GM21390 (cell line): ENCODE results near the gene DLG2.

Experiments
- ATAC-seq: cut with Tn5 transposase; IDR thresholded peaks from one replicate; pipeline ENCODE4 v1.9.1; 2021; ENCODE audit not compliant: unreplicated experiment

DLG2 gene

DNA sequence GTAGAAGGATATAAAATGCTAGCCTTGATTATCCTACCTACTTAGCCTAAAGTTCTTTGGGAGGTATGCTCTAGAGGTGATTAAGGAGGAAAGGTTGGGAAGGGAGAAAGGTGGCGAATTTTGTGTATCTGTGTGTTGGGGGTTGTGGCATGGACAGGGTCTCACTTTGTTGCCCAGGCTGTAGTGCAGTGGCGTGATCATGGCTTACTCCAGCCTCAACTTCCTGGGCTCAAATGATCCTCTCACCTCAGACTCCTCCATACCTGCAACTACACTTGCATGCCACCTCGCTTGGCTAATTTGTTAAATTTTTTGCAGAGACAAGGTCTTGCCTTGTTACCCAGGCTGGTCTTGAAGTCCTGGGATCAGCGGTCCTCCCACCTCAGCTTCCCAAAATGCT, 1094.8 kb downstream of the DLG2 start:
- no peak for ATAC-seq

DNA sequence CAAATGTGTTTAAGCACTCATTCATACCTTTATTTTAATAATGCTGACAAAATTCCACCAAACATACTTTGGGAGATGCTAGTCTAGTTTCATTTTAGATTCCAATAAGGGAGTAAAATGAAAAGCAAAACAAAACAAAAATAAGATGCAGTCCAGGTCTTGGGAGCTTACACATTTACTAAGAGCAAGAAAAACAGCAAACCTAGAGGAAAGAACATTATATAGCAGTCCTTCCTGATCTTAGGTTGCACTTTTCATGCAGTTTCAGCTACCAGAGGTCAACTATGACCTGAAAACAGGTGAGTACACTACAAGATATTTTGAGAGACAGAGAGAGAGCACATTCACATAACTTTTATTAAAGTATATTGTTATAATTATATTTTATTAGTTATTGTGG, 1100.9 kb downstream of the DLG2 start:
- ATAC-seq = no peak

DNA sequence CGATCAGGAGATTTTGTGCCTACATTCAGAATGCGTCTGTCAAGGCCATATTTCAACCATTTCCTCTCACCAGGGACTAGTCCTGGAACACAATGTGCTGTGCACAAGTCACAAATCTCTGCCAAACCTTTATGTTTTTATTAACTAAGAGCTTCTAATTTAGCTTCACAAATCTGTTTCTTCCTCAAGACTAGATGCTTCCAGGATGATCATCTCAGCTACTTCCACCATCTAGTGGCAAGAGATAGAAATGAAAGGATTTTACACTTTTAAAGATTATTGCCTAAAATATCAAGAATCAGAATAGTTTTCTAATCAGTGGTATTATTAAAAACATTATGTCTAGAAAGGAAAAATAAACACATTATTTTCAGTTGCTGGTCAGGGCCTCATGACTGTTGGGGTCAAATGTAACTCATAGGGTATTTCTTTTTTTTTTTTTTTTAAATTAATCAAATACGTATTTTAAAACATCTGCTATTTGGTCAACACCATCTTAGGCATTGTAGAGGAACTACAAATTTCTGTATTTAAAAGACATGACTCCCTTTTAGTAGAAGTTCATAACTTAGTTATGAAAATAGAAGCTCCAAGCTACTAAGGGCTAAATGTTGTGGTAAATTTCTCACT, 1102.6 kb downstream of the DLG2 start:
- ATAC-seq = no peak

DNA sequence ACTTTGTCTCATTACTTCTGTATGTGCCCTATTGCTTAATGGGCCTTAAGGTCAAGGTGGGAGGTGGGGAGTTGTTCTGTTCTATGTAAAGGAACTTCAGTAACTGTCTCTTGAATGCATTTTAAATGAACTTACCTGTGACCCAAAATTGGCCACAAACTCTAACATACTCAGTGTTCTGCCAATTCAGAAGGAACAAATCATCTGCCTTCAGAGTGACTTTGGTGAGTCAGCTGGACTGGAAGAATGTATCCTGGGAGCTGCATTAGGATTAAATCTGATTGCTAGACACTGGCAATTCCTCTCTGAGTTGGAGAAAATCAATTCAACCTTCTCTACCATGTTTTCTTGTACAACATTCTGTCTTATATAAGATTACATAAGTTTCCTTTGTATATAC, 1104.8 kb downstream of the DLG2 start:
- no peak for ATAC-seq

DNA sequence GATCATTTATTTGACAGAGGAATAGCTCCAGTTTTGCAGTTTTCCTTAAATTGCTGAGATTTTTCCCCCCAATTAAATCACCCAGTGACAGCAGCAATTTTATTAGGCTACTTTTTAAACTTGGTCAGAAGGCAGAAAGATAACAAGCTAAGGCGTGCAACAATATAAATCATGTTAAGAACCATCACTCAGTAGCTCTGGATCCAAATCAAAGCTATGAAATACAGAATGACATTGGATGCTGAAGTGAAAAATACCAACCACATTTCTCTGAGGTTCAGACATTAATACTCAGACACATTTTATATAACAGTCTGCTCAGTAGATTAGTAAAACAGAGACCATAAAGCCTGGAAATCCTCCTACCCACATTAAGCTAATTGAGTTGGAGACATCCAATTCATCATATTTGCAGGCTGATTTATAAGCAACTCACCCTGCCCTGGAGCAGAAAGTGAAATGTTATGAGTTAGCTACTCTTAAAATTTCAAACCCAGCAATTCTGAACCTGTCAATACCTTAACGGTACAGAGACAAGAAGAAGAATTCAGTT, 1108.4 kb downstream of the DLG2 start:
- no peak for ATAC-seq

DNA sequence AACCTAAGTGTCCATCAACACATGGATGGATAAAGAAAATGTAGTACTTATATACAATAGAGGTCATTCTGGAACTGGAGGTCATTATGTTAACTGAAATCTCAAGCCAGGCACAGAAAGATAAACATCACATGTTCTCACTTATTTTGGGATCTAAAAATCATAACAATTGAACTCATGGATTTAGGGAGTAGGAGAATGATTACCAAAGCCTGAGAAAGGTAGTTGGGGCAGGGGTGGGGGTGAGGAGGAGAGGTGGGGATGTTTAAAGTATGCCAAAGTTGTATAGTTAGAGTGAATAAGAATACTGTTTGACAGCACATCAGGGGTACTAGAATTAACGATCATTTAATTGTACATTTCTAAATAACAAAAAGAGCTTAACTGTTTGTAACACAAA, 1112.7 kb downstream of the DLG2 start:
- ATAC-seq = no peak

DNA sequence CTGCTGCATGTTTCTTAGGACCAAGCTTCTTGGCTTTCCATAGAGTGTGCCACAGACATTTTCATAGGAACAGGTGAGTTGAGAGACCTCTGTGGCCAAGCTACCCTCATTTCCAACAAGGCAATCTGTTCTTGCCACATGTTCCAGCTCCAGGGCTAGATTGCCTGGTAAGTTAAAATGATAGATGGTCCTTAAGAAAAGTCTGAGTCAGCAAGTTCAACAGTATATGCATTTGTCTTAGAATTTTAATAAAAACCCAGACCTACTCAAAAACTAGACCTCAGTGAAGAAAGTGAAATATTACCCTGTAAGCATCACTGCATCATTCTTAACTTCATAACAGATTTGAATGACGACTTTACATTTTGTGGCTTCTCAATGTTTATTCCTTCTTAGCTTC, 1123.6 kb downstream of the DLG2 start:
- ATAC-seq = no peak

DNA sequence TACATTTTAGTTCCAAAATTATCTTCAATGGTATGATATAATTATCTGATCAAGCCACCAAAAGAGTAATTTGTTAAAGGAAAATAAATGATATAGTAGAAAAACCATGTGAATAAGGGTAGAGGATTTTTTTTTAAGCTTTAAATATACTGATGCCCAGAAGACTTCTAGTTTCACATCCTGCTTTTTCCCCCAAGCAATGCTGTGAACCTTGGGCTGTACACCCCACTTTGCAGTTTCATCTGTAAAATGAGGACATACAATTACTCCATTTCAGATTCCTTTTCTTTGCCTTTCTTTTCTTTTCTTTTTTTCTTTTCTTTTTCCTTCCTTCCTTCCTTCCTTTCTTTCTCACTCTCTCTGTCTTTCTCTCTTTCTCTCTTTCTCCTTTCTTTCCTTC, 1125.4 kb downstream of the DLG2 start:
- no peak for ATAC-seq

DNA sequence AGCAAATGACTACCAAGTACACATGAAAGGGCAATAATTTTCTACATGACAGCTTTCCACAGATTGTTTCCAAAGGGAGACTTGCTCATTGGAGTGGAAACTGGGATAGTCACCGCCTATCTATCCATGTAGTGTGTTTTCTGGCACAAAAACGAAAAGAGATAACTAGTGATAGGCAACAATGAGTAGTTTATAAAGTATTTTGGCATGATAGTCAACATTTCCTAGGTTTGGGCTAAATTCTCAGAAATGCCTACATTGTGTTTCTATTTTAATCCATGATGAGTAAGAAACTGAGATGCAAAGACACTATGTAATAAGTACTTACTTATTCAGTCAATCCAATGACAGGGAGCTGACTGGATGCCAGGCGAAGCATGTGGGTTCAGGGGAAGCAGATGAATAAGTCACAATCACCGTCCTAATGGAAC, 1129.1 kb downstream of the DLG2 start:
- ATAC-seq = no peak

DNA sequence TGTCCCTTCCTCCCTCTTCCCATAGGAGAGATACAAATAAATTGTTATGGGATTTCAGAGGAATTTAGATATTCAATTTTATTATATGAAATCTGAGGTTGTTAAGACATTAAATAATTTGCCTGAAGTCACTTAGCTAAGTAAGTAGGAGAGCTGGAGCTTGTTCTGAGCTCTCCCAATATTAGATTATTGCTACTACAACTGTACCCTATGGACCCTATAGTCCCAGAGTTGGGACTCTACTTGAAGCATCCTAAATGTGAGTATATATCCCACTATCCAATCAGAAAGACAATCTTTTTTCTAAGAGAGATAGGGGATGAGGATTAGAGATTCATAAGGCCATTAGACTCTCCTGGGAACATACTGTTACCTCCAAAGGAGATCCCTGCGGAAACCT, 1130.0 kb downstream of the DLG2 start:
- ATAC-seq = no peak

DNA sequence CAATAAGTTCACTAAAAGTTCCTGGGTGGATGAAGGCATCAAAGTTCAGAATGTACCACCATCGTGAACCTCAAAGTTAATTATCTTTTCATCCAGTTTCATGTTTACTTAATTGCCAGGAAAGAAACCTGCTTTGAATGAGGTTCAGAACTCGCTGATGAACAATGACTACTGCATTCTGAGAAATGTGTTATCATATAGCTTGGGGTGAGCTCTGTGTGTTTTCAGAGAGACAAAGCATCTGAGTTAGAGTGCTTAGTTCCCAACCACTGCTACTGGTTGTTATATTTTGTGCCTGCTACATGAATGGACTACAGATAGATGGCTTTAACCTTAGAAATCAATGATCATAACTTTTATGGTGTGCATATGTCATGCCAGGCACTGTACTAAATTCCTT, 1131.0 kb downstream of the DLG2 start:
- ATAC-seq = no peak

DNA sequence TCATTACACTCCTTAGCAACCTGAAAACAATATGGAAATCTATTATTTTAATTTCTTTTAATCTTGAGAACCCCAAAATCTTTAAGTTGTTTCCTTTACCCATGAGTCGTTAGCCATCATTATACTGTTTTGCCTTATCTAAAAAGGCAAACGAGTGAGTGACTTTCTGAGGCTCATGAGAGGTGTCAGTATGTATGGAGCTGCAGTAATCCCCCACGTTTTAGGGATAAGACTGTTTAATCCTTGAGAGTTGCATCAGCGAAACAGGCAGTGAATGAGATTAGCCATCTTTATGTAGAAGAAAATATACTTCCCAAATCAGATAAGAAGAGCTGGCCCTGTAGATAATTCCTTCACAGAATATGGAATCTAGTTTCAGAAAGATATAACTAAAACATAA, 1147.0 kb downstream of the DLG2 start:
- ATAC-seq = no peak

DNA sequence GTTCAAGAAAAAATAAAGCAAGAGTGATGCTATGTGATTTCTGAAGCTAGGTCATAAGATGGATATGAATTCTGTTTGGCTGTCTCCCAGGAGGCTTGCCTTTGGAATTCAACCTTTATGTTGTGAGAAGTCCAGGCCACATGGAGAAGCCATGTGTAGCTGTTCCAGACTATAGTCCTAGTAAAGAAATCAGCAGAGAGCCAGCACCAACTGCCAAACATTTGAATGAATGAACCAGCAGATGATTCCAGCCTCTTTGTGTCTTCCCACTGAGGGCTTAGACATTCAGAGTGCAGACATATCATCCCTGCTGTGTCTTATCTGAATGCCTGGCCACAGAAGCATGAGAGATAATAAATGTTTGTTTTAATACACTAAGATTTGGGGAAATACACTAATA, 1150.6 kb downstream of the DLG2 start:
- ATAC-seq = no peak

DNA sequence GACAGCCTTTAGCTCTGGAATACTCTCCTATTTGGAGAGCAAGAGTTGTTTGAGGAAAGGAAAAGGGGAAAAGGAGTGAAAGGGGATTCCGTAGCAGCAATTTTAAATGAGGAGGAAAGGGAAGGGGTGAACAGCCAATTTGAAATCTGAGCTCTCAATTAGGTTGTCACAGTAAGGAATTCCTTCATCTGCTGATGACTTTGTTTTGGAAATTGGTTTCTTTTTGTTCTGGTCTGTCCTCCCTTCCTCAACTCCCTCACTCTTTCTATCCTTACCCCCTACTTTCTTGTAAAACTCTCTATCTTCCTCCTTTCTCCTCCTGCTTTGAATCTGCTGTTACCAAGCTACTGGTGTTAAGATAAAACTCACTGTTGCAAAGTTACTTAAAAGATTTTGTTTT, 1155.6 kb downstream of the DLG2 start:
- ATAC-seq = no peak

DNA sequence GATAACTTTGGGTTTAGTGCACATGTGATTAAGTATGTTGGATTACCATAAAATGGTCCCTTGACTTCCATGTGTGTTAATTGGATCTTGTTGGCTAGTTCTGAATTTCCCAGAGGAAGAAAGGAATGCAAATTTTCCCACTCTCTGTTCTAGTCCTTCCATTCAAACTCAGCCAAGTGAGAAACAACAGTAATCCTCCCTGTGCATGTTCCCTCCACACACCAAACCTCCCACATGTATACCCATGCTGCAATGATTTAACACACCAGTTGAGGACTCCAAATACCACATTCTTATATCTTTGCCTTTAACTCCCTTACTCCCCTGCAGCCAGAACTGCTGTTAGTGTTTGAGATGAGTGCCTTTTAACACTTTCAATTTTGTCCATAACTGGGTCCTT, 1158.9 kb downstream of the DLG2 start:
- no peak for ATAC-seq

DNA sequence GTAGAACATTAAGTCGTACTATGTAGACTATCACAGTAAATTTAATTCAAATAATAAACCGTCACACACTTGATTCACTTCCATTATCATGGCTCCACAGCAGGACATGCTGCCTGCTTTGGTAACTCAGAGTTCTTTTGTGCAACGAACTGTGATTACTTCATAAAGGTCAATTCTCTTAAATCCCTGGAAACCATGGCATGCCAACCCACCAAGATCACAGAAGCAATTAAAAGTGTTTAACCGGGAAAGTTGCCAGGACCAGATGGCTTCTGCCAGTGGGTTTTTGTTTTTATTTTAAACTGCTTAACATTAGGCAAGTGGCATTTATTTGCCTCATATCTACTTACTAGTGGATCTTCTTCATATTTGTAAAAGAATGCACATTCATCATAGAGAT, 1162.1 kb downstream of the DLG2 start:
- no peak for ATAC-seq

DNA sequence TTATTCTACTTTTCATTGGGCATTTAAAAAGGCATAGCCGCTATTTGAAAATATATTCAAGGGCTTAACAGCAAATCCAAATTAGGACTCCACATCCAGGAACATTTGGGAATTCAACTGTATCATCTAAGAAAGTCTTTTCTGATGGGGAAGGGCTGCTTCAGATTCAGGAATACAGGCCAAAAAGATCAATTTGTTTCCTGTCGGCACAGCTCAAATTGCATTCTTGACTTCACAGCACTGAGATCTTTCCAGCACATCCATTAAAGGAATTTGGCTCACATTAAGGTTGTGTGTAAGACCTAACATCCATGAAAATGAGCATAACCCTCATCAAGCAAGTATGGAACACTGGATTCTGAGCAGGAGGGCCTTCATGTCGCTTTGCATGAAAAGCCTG, 1171.5 kb downstream of the DLG2 start:
- ATAC-seq = no peak

DNA sequence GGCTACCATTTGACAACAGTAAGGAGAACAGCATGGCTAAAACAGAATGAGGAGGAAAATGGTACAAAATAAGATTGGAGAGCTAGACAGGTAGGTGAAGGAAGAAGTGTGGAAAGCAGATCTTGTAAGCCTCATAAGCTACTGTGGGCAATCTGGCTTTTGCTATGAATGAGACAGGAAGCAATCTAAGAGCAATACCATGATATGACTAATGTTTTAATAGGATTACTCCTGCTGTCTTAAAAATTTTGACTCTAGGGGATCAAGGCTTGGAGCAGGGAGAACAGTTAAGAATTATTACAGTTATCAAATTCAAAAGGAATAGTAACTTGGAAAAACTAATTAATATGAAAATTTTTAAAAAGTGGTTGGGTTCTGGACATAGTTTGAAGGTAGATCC, 1174.9 kb downstream of the DLG2 start:
- ATAC-seq = no peak

DNA sequence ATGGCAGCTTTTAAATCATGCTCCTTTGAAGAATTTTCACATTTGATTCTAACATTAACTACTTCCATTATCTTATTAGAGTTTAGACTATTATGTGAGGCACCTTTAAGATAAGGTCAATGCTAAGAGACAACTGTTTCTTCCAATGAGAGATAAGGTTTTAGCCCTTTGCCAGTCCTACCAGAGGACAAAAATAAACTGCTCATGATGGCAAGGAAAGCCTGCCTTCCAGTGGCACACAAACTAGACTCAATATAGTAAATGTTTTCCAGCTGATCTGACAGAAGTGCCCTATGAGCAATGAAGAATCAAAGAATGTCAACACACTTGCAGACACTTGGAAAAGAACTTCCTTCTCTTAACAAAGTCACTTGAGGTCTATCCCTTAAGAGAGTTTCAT, 1188.6 kb downstream of the DLG2 start:
- ATAC-seq = no peak

DNA sequence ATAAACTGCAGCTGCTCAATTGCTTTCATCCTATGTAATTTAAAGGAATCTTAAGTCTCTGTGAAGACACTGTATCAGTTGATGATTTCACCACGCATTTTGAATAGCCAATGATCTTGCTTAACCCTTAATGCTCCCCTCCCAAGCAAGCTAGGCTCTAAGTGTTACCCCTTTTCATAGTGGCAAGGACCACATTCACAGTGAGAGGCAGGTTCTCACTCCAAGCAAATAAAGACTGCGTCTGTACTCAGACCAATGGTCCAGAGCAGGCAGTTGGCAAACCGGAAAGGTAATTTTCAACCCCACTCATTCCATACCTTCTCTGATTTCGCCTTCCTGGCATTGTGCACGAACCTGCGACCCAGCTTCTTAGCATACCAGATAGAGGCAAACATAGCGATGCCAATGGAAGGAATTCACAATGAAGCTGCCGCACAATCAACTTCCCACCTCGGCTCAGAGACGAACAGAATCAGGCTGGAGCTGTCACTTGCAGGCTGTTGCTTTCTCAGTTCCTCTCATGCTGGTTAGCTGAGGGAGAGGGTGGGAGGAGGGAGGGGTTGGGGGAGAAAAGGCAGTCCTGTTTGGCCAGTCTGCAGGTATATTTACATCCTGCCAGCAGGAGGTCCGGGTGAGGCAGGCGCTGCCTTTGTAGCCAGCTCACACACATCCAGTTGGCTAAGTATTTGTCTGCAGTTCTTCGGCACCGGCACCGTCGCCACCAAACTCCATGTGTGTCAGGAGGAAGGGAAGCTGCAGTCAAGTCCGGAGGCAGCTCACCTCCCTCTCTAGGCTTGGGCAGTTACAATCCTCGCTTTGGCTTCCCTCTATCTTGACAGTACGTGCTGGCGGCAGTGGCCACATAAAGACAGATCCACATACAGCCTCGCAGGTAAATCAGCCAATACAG, 1189.8 kb downstream of the DLG2 start:
- ATAC-seq = peak; percentile 95

DNA sequence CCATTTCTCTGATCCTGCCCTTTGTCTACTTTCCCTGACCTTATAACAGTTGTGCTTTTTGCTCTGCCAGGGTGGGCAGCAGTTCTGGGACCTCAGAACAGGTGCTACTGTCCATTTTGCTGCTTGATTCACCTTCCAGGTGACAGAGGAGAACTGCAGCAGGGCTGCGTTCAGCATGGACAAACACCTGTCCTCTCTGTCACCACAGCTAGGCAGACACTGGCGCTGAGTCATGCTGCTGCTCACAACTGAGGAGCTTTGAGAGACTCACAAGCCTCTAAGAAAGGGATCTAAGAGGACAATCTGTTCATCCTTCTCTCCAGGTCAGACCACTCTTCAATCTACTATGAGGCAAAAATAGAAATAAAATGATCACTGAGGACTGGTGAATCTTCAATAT, 1196.5 kb downstream of the DLG2 start:
- no peak for ATAC-seq

DNA sequence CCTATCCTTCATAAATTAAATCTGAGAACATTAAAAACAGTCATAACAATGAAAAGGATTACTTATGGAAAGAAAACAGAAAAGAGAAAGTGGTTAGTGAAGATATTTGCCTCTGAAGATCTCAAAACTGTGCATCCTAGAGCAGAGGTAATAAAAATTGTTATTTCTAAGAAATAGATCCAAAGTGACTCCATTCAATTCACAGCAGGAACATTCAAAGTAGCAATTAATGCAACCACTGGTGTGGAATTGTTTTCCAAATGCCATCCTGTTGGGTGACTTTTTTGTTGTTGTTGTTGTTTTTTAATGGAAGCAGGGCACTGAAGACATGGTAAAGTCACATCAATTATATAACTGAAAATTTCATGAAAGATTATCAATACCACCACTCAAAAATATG, 1201.5 kb downstream of the DLG2 start:
- ATAC-seq = no peak
